ENCODE measurements around the gene DEDD. TPM values are rescaled to one million over a fixed set of nuclear protein-coding genes. Genes with fewer than 3 reads are reported as not detected.

Gene DEDD
- total RNA-seq, 6 donors from 2014 or later = 26.7 to 45.1 (median 35.1) TPM

GRCh38 chr1:161160671-161161145 lies 28.2 kb upstream of the DEDD start:
- no peaks in the 10 kb centered on the region for H3K27me3 ChIP-seq
- H3K36me3 ChIP-seq = peaks cover 3 to 37% (median 12%) of the 10 kb centered on the region in 4 donors
- 91 to 94% methylated on average over 10 to 22 of the region's 22 CpGs for WGBS, 2 donors
- DNase-seq (no peak), ATAC-seq (ENCODE audit: low FRiP score in 2 of 2) (no peak)
- peaks cover 25 to 42% (median 32%) of the 10 kb centered on the region in 4 donors for H3K4me1 ChIP-seq
- no peak overlapping the region for H3K27ac ChIP-seq
- no peak for TF ChIP-seq EP300 (IDR thresholded peaks at IDR 0.05)
- TF ChIP-seq CTCF (IDR thresholded peaks at IDR 0.05) = no peak
- no peak for TF ChIP-seq POLR2A (IDR thresholded peaks at IDR 0.05)
- no peak for TF ChIP-seq POLR2AphosphoS5 (IDR thresholded peaks at IDR 0.05)
- H3K4me3 ChIP-seq = no peak overlapping the region
- no peaks in the 10 kb centered on the region for H3K9me3 ChIP-seq

- ATAC-seq (ENCODE audit: low FRiP score in 2 of 2) (no peak), DNase-seq (no peak)
- no peaks in the 10 kb centered on the region for H3K27me3 ChIP-seq
- no peak for TF ChIP-seq POLR2A (IDR thresholded peaks at IDR 0.05)
- H3K4me3 ChIP-seq = peak overlapping the region; percentile 77 to 94 (median 86)
- no peaks in the 10 kb centered on the region for H3K9me3 ChIP-seq
- peaks cover 3 to 37% (median 12%) of the 10 kb centered on the region in 4 donors for H3K36me3 ChIP-seq
- peaks cover 20 to 42% (median 30%) of the 10 kb centered on the region in 4 donors for H3K4me1 ChIP-seq
- 3 to 11% methylated on average over 11 of the region's 11 CpGs for WGBS, 2 donors
- peak overlapping the region; percentile 82 to 95 (median 92) for H3K27ac ChIP-seq
These were observed 27.4 kb upstream of the DEDD start for GRCh38 chr1:161159913-161160243.

- ATAC-seq (ENCODE audit: low FRiP score in 2 of 2) (peak; percentile 95 to 99), DNase-seq (peak; percentile 95 to 97)
- Histone ChIP-seq H3K27me3 (no peaks in the 10 kb centered on the region), H3K9me3 (no peaks in the 10 kb centered on the region), H3K36me3 (peaks cover 3 to 33% (median 12%) of the 10 kb centered on the region in 4 donors), H3K27ac (peak within 1 kb of the TSS; percentile 82 to 95 (median 92)), H3K4me3 (peak within 1 kb of the TSS; percentile 77 to 94 (median 86)), H3K4me1 (peaks cover 25 to 45% (median 35%) of the 10 kb centered on the region in 4 donors)
- TF ChIP-seq CTCF (IDR thresholded peaks at IDR 0.05) (peak in 3 of 6 experiments; percentile 6 to 44 (median 25)), POLR2A (IDR thresholded peaks at IDR 0.05) (peak in 1 of 4 donors; percentile 80), EP300 (IDR thresholded peaks at IDR 0.05) (no peak), POLR2AphosphoS5 (IDR thresholded peaks at IDR 0.05) (peak; percentile 28 to 72)
- 1 to 5% methylated on average over 31 to 35 of the region's 60 CpGs for WGBS, 2 donors
These were observed 26.8 kb upstream of the DEDD start, which contains the start of gene USP21 for GRCh38 chr1:161159087-161159912. USP21 (plus strand) TSS chr1:161159500; CDS start chr1:161160641, 1,141 bp downstream.

GRCh38 chr1:161158316-161159010 lies 26.0 kb upstream of the DEDD start:
- H3K9me3 ChIP-seq = no peaks in the 10 kb centered on the region
- H3K36me3 ChIP-seq = peaks cover 3 to 32% (median 11%) of the 10 kb centered on the region in 4 donors
- DNase-seq (no peak), ATAC-seq (ENCODE audit: low FRiP score in 2 of 2) (no peak)
- no peak for TF ChIP-seq CTCF (IDR thresholded peaks at IDR 0.05)
- no peak for TF ChIP-seq POLR2AphosphoS5 (IDR thresholded peaks at IDR 0.05)
- TF ChIP-seq EP300 (IDR thresholded peaks at IDR 0.05) = no peak
- no peak for TF ChIP-seq POLR2A (IDR thresholded peaks at IDR 0.05)
- peak overlapping the region; percentile 82 to 95 (median 92) for H3K27ac ChIP-seq
- WGBS, 2 donors = 64 to 67% methylated on average over 9 of the region's 9 CpGs
- no peaks in the 10 kb centered on the region for H3K27me3 ChIP-seq
- H3K4me1 ChIP-seq = peaks cover 27 to 45% (median 36%) of the 10 kb centered on the region in 4 donors
- H3K4me3 ChIP-seq = peak overlapping the region in 3 of 4 donors; percentile 82 to 94 (median 91)

GRCh38 chr1:161157867-161158266 lies 25.4 kb upstream of the DEDD start:
- Histone ChIP-seq H3K9me3 (no peaks in the 10 kb centered on the region), H3K36me3 (peaks cover 3 to 26% (median 10%) of the 10 kb centered on the region in 4 donors), H3K4me1 (peaks cover 27 to 49% (median 36%) of the 10 kb centered on the region in 4 donors), H3K27ac (no peak overlapping the region), H3K27me3 (no peaks in the 10 kb centered on the region), H3K4me3 (no peak overlapping the region)
- DNase-seq = no peak
- TF ChIP-seq POLR2A (IDR thresholded peaks at IDR 0.05) (no peak), EP300 (IDR thresholded peaks at IDR 0.05) (no peak), CTCF (IDR thresholded peaks at IDR 0.05) (no peak), POLR2AphosphoS5 (IDR thresholded peaks at IDR 0.05) (no peak)
- no peak for ATAC-seq (ENCODE audit: low FRiP score in 2 of 2)
- 84 to 92% methylated on average over 1 of the region's 1 CpG for WGBS, 2 donors
